OCI-LY1 (cell line): ENCODE data around the gene SLC44A3.

Experiments used
- EZH2 ChIP-seq: fragments of 200-600 bp; sonication (generic), shearing (Covaris generic); IDR thresholded peaks from 2 replicates; pipeline ENCODE4 v1.8.0; 2017; ENCODE audit warnings: borderline replicate concordance, mixed run types, mild to moderate bottlenecking, antibody characterized with exemption, low read length, moderate library complexity, mixed read lengths
- TF ChIP-seq, protein P1 (sequence below): fragments of 200-600 bp; sonication (generic), shearing (Covaris generic); IDR thresholded peaks from 2 replicates; pipeline ENCODE4 v1.5.1; 2017; ENCODE audit warnings: mild to moderate bottlenecking, antibody characterized with exemption, low read length, moderate library complexity, mixed read lengths

DNA sequence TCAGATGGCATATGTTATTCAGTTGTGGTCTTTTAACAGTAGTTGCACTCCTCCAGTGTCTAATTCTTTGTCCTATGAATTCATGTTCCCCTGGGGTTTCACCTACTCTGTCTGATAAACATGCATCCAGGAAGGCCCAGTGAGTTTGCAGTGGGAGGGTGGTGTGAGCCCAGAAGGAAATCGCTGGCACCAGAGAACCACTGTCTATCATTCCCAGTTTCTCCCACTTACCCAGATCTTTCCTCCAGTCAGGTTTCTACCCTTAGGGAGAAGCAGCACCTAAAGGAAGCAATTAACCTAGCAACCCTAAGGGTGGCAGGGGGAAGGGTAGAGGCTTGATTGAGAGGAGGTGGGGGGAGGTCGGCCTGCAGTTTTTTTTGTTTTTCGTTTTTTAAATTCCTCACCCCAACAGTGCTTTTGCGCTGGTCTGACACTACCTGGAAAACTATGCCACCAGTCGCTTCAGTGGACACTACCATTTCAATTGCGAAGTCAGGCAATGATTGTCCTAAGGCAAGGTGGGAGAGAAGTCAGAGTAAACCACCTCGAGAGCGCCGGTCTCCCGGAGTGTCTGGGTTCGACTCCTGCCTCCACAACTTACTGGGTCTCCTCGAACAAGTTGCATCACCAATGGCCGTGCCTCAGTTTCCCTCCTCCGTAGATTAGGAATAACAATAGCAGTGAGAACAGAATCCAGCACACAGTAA is 766 bp upstream of the SLC44A3 start:
- TF ChIP-seq, protein P1, sequence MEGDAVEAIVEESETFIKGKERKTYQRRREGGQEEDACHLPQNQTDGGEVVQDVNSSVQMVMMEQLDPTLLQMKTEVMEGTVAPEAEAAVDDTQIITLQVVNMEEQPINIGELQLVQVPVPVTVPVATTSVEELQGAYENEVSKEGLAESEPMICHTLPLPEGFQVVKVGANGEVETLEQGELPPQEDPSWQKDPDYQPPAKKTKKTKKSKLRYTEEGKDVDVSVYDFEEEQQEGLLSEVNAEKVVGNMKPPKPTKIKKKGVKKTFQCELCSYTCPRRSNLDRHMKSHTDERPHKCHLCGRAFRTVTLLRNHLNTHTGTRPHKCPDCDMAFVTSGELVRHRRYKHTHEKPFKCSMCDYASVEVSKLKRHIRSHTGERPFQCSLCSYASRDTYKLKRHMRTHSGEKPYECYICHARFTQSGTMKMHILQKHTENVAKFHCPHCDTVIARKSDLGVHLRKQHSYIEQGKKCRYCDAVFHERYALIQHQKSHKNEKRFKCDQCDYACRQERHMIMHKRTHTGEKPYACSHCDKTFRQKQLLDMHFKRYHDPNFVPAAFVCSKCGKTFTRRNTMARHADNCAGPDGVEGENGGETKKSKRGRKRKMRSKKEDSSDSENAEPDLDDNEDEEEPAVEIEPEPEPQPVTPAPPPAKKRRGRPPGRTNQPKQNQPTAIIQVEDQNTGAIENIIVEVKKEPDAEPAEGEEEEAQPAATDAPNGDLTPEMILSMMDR = no peak
- TF ChIP-seq EZH2 = no peak
